Stimulated activated CD4-positive, alpha-beta T cell treated with anti-CD3 and anti-CD28 coated beads, Interleukin-15, amount 100 ng/mL, for 1 hour (primary cell): ENCODE data around the gene RAPGEF1.

Experiments
- DNase-seq, 2 donors: peaks; one replicate each; pipeline ENCODE4 v3.0.0-alpha.2; 2020; ENCODE audit warnings: low read depth in 1 of 2, low spot score in 1 of 2

RAPGEF1 gene

GRCh38 chr9:131611586-131612315 is 128.1 kb downstream of the RAPGEF1 start:
- DNase-seq = no peak

- no peak for DNase-seq
These were observed 129.6 kb downstream of the RAPGEF1 start for GRCh38 chr9:131610231-131610761.

- DNase-seq = no peak
These were observed 130.6 kb downstream of the RAPGEF1 start for GRCh38 chr9:131609099-131609830.

- no peak for DNase-seq
These were observed 131.3 kb downstream of the RAPGEF1 start for GRCh38 chr9:131608493-131609037.

- no peak for DNase-seq
These were observed 132.3 kb downstream of the RAPGEF1 start for GRCh38 chr9:131607591-131607990.

- DNase-seq = no peak
These were observed 132.8 kb downstream of the RAPGEF1 start for GRCh38 chr9:131606896-131607567.

GRCh38 chr9:131605770-131606590 is 133.9 kb downstream of the RAPGEF1 start:
- no peak for DNase-seq

GRCh38 chr9:131603711-131604439 is 136.0 kb downstream of the RAPGEF1 start:
- DNase-seq = no peak

- no peak for DNase-seq
These were observed 136.7 kb downstream of the RAPGEF1 start for GRCh38 chr9:131603199-131603598.

- DNase-seq = no peak
These were observed 138.1 kb downstream of the RAPGEF1 start for GRCh38 chr9:131601683-131602181.

GRCh38 chr9:131598121-131598520 is 141.8 kb downstream of the RAPGEF1 start:
- no peak for DNase-seq

GRCh38 chr9:131597246-131597645 is 142.6 kb downstream of the RAPGEF1 start:
- DNase-seq = no peak

GRCh38 chr9:131596430-131596743 is 143.5 kb downstream of the RAPGEF1 start:
- DNase-seq = no peak

GRCh38 chr9:131595696-131596429 is 144.0 kb downstream of the RAPGEF1 start:
- DNase-seq = no peak

GRCh38 chr9:131594906-131595665 is 144.8 kb downstream of the RAPGEF1 start:
- DNase-seq = no peak

GRCh38 chr9:131593936-131594665 is 145.8 kb downstream of the RAPGEF1 start:
- no peak for DNase-seq

GRCh38 chr9:131593091-131593820 is 146.6 kb downstream of the RAPGEF1 start:
- no peak for DNase-seq
